PC-3 (cell line): ENCODE data around the gene UBE2H. TPM values are rescaled to one million over a fixed set of nuclear protein-coding genes. Genes with fewer than 3 reads are reported as not detected.
A peak's percentile ranks its signal among the peaks of the same experiment; 100 is the strongest.
"Not testable (repeated sequence)": the region's sequence is repeated elsewhere in the genome, so short reads cannot be mapped to it uniquely, and the experiment has no call there.

Source experiments
- ATAC-seq: fragments of 200-7000 bp; cut with Tn5 transposase; 2 replicates; pipeline ENCODE4 v1.9.1; 2020; ENCODE audit warnings: mild to moderate bottlenecking, moderate library complexity
- BruUV-seq: library from RNA; stranded (reverse); fragments of 400-500 nt; replicated peaks from 2 replicates; lab custom pipeline; 2021; lab: Mats Ljungman, UMichigan
- CTCF ChIA-PET: fragments of 300-600 bp; sonication (Branson Sonifier 250); formaldehyde crosslinking; loops from one replicate; lab custom pipeline; 2022; ENCODE audit warnings: antibody characterized with exemption; lab: Charles Lee
- POLR2A ChIA-PET: fragments of 300-600 bp; sonication (Branson Sonifier 250); formaldehyde crosslinking; loops from one replicate; lab custom pipeline; 2022; ENCODE audit warnings: antibody characterized with exemption; ENCODE audit not compliant: unreplicated experiment; lab: Charles Lee
- DNase-seq: peaks from one replicate; pipeline ENCODE4 v3.0.0-alpha.2; 2015
- H2AFZ ChIP-seq: fragments of 300-600 bp; sonication (generic); 2 replicates; pipeline ENCODE4 v1.6.0; 2016; ENCODE audit warnings: antibody characterized with exemption, low read length
- H3F3A ChIP-seq: fragments of 300-600 bp; sonication (generic); one replicate; pipeline ENCODE4 v1.6.0; 2017; ENCODE audit warnings: antibody characterized with exemption, low read length, control low read depth, mild to moderate bottlenecking; ENCODE audit not compliant: unreplicated experiment
- H3K27ac ChIP-seq: fragments of 300-600 bp; sonication (generic); 2 replicates; pipeline ENCODE4 v1.5.1; 2016; ENCODE audit warnings: mild to moderate bottlenecking, low read length
- H3K27me3 ChIP-seq: fragments of 300-600 bp; sonication (generic); 2 replicates; pipeline ENCODE4 v1.6.1; 2016; ENCODE audit warnings: low read length, mixed read lengths
- H3K36me3 ChIP-seq: fragments of 300-600 bp; sonication (generic); 2 replicates; pipeline ENCODE4 v1.6.1; 2016; ENCODE audit warnings: low read depth, mixed run types, low read length, mixed read lengths
- H3K4me1 ChIP-seq: fragments of 300-600 bp; sonication (generic); 2 replicates; pipeline ENCODE4 v1.5.1; 2016; ENCODE audit warnings: low read length; ENCODE audit not compliant: insufficient read depth
- H3K4me2 ChIP-seq: fragments of 300-600 bp; sonication (generic); 2 replicates; pipeline ENCODE4 v1.6.0; 2016; ENCODE audit warnings: low read length
- H3K4me3 ChIP-seq: fragments of 300-600 bp; sonication (generic); 2 replicates; pipeline ENCODE4 v1.5.1; 2016; ENCODE audit warnings: mild to moderate bottlenecking, low read length, mixed read lengths
- H3K79me2 ChIP-seq: fragments of 300-600 bp; sonication (generic); 2 replicates; pipeline ENCODE4 v1.6.1; 2017; ENCODE audit warnings: low read length, mixed read lengths
- H3K9ac ChIP-seq: fragments of 300-600 bp; sonication (generic); 2 replicates; pipeline ENCODE4 v1.6.0; 2016; ENCODE audit warnings: mild to moderate bottlenecking, low read length
- H3K9me2 ChIP-seq: fragments of 300-600 bp; sonication (generic); replicated peaks from 2 replicates; pipeline ENCODE4 v1.6.1; 2016; ENCODE audit warnings: mixed run types, low read length, mixed read lengths
- H3K9me3 ChIP-seq: fragments of 300-600 bp; sonication (generic); 2 replicates; pipeline ENCODE4 v1.6.1; 2016; ENCODE audit warnings: low read length, mixed read lengths
- H4K20me1 ChIP-seq: fragments of 300-600 bp; sonication (generic); 2 replicates; pipeline ENCODE4 v1.6.1; 2016; ENCODE audit warnings: low read length, mixed read lengths
- CTCF ChIP-seq: fragments of 300-600 bp; sonication (generic); conservative IDR thresholded peaks from 2 replicates; pipeline ENCODE4 v1.5.1; 2017; ENCODE audit warnings: antibody characterized with exemption, low read depth, mild to moderate bottlenecking, low read length
- EZH2 ChIP-seq: fragments of 300-600 bp; sonication (generic); IDR thresholded peaks from one replicate; pipeline ENCODE4 v1.6.1; 2017; ENCODE audit warnings: antibody characterized with exemption, mild to moderate bottlenecking, low read length; ENCODE audit not compliant: unreplicated experiment
- EZH2phosphoT487 ChIP-seq: fragments of 300-600 bp; sonication (generic); IDR thresholded peaks from 2 replicates; pipeline ENCODE4 v1.6.1; 2018; ENCODE audit warnings: mild to moderate bottlenecking, antibody characterized with exemption, low read length, borderline replicate concordance
- intact Hi-C: fragments of 100-400 bp; cut with micrococcal nuclease; formaldehyde crosslinking; loops from 2 replicates; pipeline ENCODE4 v1.9.0; 2023
- total RNA-seq: library from RNA; depleted of rRNA; stranded (reverse); fragments of >200 nt; gene quantifications from 2 replicates; pipeline ENCODE4 v1.2.3, GENCODE V29; 2014

Gene UBE2H
- total RNA-seq, 1 experiment from 2014 or later: 62.5 TPM

- Histone ChIP-seq H3K36me3 (no peaks in the 10 kb centered on the region), H3K79me2 (no peaks in the 10 kb centered on the region), H3K9me2 (no peaks in the 10 kb centered on the region), H3K27ac (peak overlapping the region; percentile 90), H3K4me2 (peak overlapping the region; percentile 95), H3K4me3 (peak overlapping the region; percentile 81), H3K27me3 (no peaks in the 10 kb centered on the region), H3F3A (no peaks in the 10 kb centered on the region), H4K20me1 (no peaks in the 10 kb centered on the region), H3K9ac (peak overlapping the region; percentile 94), H3K9me3 (no peaks in the 10 kb centered on the region), H2AFZ (peak overlapping the region; percentile 90), H3K4me1 (peaks cover 21% of the 10 kb centered on the region)
- BruUV-seq: no TSS peak
- ChIA-PET CTCF (interaction anchor here (0.5 to 1.9 kb wide), 16 partner anchors 39 to 926 kb away, joined by 3 to 16 read pairs (median 4); partner anchors contain the start of gene KLHDC10), POLR2A (interaction anchor here (0.6 to 1.0 kb wide), 6 partner anchors 12 to 322 kb away, joined by 3 to 7 read pairs (median 4); no protein-coding TSS in a partner anchor)
- DNase-seq (peak; percentile 90), ATAC-seq (peak; percentile 69)
- TF ChIP-seq CTCF (peak; percentile 34), EZH2phosphoT487 (no peak), EZH2 (no peak)
- intact Hi-C loops: loop anchor here (1.0 to 10.0 kb wide), 3 partner anchors 45 to 160 kb away; no protein-coding TSS in a partner anchor
These were observed 127.4 kb downstream of the UBE2H start for GRCh38 chr7:129825209-129825970.

- Histone ChIP-seq H3K27ac (peak overlapping the region; percentile 90), H3K79me2 (no peaks in the 10 kb centered on the region), H3K9me2 (no peaks in the 10 kb centered on the region), H3K4me2 (peak overlapping the region; percentile 95), H3K9me3 (no peaks in the 10 kb centered on the region), H3K4me1 (peaks cover 13% of the 10 kb centered on the region), H3K4me3 (peak overlapping the region; percentile 81), H3K27me3 (no peaks in the 10 kb centered on the region), H3K36me3 (no peaks in the 10 kb centered on the region), H3K9ac (peak overlapping the region; percentile 94), H3F3A (no peaks in the 10 kb centered on the region), H4K20me1 (no peaks in the 10 kb centered on the region), H2AFZ (peak overlapping the region; percentile 90)
- POLR2A ChIA-PET: interaction anchor here (0.6 to 1.0 kb wide), 5 partner anchors 11 to 321 kb away, joined by 3 to 5 read pairs (median 4); no protein-coding TSS in a partner anchor
- CTCF ChIA-PET: interaction anchor here (0.5 to 1.9 kb wide), 16 partner anchors 38 to 925 kb away, joined by 3 to 16 read pairs (median 4); partner anchors contain the start of gene KLHDC10
- intact Hi-C loops: loop anchor here (1.0 to 10.0 kb wide), 3 partner anchors 44 to 159 kb away; no protein-coding TSS in a partner anchor
- TF ChIP-seq EZH2 (no peak), EZH2phosphoT487 (no peak), CTCF (peak; percentile 50; the same call in 1 of the 2 replicates)
- DNase-seq (peak; percentile 91), ATAC-seq (peak; percentile 76)
- BruUV-seq: TSS peak; percentile 65
These were observed 128.2 kb downstream of the UBE2H start for GRCh38 chr7:129824291-129825208.

GRCh38 chr7:129823143-129823542 lies 129.6 kb downstream of the UBE2H start:
- H3K4me3 ChIP-seq, H3K9me2 ChIP-seq, H3K27me3 ChIP-seq, H3K9ac ChIP-seq, H3F3A ChIP-seq, H3K9me3 ChIP-seq, H3K4me2 ChIP-seq, POLR2A ChIA-PET, H3K36me3 ChIP-seq, H3K79me2 ChIP-seq, ATAC-seq, DNase-seq, H4K20me1 ChIP-seq, H2AFZ ChIP-seq, BruUV-seq, H3K27ac ChIP-seq: not testable (repeated sequence)
- peaks cover 11% of the 10 kb centered on the region; the same call in 1 of the 2 replicates for H3K4me1 ChIP-seq
- CTCF ChIA-PET: interaction anchor here (0.6 kb wide), 2 partner anchors 158 to 169 kb away, joined by 4 read pairs; no protein-coding TSS in a partner anchor
- intact Hi-C loops: loop anchor here (10.0 kb wide), 1 partner anchor 78 kb away; no protein-coding TSS in a partner anchor
